22Rv1 (cell line): ENCODE measurements around the gene QKI.

Experiments
- CTCF ChIP-seq: fragments of 450-650 bp; IDR thresholded peaks from 2 replicates; pipeline ENCODE4 v1.5.1; 2017; ENCODE audit warnings: mild to moderate bottlenecking
- ZFX ChIP-seq: fragments of 450-650 bp; IDR thresholded peaks from 2 replicates; pipeline ENCODE4 v1.6.1; 2017; ENCODE audit warnings: antibody characterized with exemption, borderline replicate concordance

GRCh38 chr6:163437466-163437865 is 22.9 kb downstream of the QKI start:
- TF ChIP-seq CTCF: no peak
- no peak for TF ChIP-seq ZFX
